GM23338 (cell line): ENCODE data around the gene FZD2. TPM values are rescaled to one million over a fixed set of nuclear protein-coding genes. Genes with fewer than 3 reads are reported as not detected.

Experiments used
- ATAC-seq: fragments of 200-7000 bp; cut with Tn5 transposase; 3 replicates; pipeline ENCODE4 v1.9.1; 2020
- DNase-seq: peaks from one replicate; pipeline ENCODE4 v3.0.0-alpha.2; 2015; ENCODE audit warnings: low spot score
- H2AFZ ChIP-seq: fragments of 200-600 bp; sonication (generic); 2 replicates; pipeline ENCODE4 v1.8.0; 2016; ENCODE audit warnings: antibody characterized with exemption, mild to moderate bottlenecking, moderate library complexity
- H3F3A ChIP-seq: fragments of 200-600 bp; sonication (generic); replicated peaks from 2 replicates; pipeline ENCODE4 v1.8.0; 2017; ENCODE audit warnings: antibody characterized with exemption, mixed run types, low read depth
- H3K27ac ChIP-seq: fragments of 200-600 bp; sonication (generic); 2 replicates; pipeline ENCODE4 v1.6.1; 2016; ENCODE audit warnings: low read depth
- H3K27me3 ChIP-seq: fragments of 200-600 bp; sonication (generic); 2 replicates; pipeline ENCODE4 v1.8.0; 2016; ENCODE audit warnings: mild to moderate bottlenecking, mixed run types, moderate library complexity; ENCODE audit not compliant: insufficient read depth
- H3K36me3 ChIP-seq: fragments of 200-600 bp; sonication (generic); 2 replicates; pipeline ENCODE4 v1.8.0; 2016; ENCODE audit warnings: mild to moderate bottlenecking; ENCODE audit not compliant: insufficient read depth
- H3K4me1 ChIP-seq: fragments of 200-600 bp; sonication (generic); 2 replicates; pipeline ENCODE4 v1.8.0; 2016; ENCODE audit warnings: mild to moderate bottlenecking, moderate library complexity; ENCODE audit not compliant: insufficient read depth
- H3K4me2 ChIP-seq: fragments of 200-600 bp; sonication (generic); 2 replicates; pipeline ENCODE4 v1.7.1; 2017; ENCODE audit warnings: mixed run types
- H3K4me3 ChIP-seq: fragments of 200-600 bp; sonication (generic); 2 replicates; pipeline ENCODE4 v1.6.1; 2016; ENCODE audit warnings: mixed run types
- H3K79me2 ChIP-seq: fragments of 200-600 bp; sonication (generic); replicated peaks from 2 replicates; pipeline ENCODE4 v1.8.0; 2017; ENCODE audit warnings: mild to moderate bottlenecking; ENCODE audit not compliant: insufficient read depth
- H3K9me2 ChIP-seq: fragments of 200-600 bp; sonication (generic); 2 replicates; pipeline ENCODE4 v1.8.0; 2017; ENCODE audit not compliant: insufficient read depth
- H4K20me1 ChIP-seq: fragments of 200-600 bp; sonication (generic); replicated peaks from 2 replicates; pipeline ENCODE4 v1.8.0; 2017; ENCODE audit warnings: mild to moderate bottlenecking; ENCODE audit not compliant: insufficient read depth
- H3K27ac Mint-ChIP-seq: 2 replicates; pipeline ENCODE4 v1.8.0; 2020; ENCODE audit warnings: inconsistent platforms, mild to moderate bottlenecking, moderate library complexity, mixed read lengths
- H3K27me3 Mint-ChIP-seq: 3 replicates; pipeline ENCODE4 v1.8.0; 2022; ENCODE audit warnings: low read depth, mild to moderate bottlenecking, moderate library complexity, mixed read lengths, inconsistent platforms; ENCODE audit not compliant: insufficient read depth, poor library complexity
- H3K36me3 Mint-ChIP-seq: 3 replicates; pipeline ENCODE4 v1.8.0; 2021; ENCODE audit warnings: low read depth, mild to moderate bottlenecking, inconsistent platforms, moderate library complexity, mixed read lengths
- H3K4me1 Mint-ChIP-seq: 3 replicates; pipeline ENCODE4 v1.8.0; 2020; ENCODE audit warnings: mild to moderate bottlenecking, inconsistent platforms, mixed read lengths
- H3K4me3 Mint-ChIP-seq: 3 replicates; pipeline ENCODE4 v1.8.0; 2021; ENCODE audit warnings: moderate library complexity, mild to moderate bottlenecking, inconsistent platforms, mixed read lengths
- H3K9me3 Mint-ChIP-seq: 3 replicates; pipeline ENCODE4 v1.8.0; 2020; ENCODE audit warnings: moderate library complexity, mild to moderate bottlenecking, inconsistent platforms, mixed read lengths
- CREB1 ChIP-seq: fragments of 250-450 bp; sonication (Bioruptor Pico); IDR thresholded peaks from 2 replicates; pipeline ENCODE4 v1.5.0; 2020; ENCODE audit warnings: low read depth, mild to moderate bottlenecking, moderate library complexity
- EZH2 ChIP-seq: fragments of 200-600 bp; sonication (generic); IDR thresholded peaks from one replicate; pipeline ENCODE4 v1.8.0; 2017; ENCODE audit warnings: antibody characterized with exemption, mild to moderate bottlenecking, low read depth; ENCODE audit not compliant: unreplicated experiment
- EZH2phosphoT487 ChIP-seq: fragments of 200-600 bp; sonication (generic); IDR thresholded peaks from one replicate; pipeline ENCODE4 v1.8.1; 2018; ENCODE audit warnings: antibody characterized with exemption; ENCODE audit not compliant: unreplicated experiment
- JUNB ChIP-seq: IDR thresholded peaks from one replicate; pipeline ENCODE4 v1.6.1; 2016; ENCODE audit warnings: antibody characterized with exemption; ENCODE audit not compliant: unreplicated experiment
- NANOG ChIP-seq: IDR thresholded peaks from 2 replicates; pipeline ENCODE4 v1.6.1; 2016; ENCODE audit warnings: antibody characterized with exemption, borderline replicate concordance
- POLR2AphosphoS5 ChIP-seq: IDR thresholded peaks from 2 replicates; pipeline ENCODE4 v1.6.1; 2016; ENCODE audit warnings: antibody characterized with exemption, low read depth
- STAT1 ChIP-seq: IDR thresholded peaks from one replicate; pipeline ENCODE4 v1.6.1; 2016; ENCODE audit warnings: antibody characterized with exemption; ENCODE audit not compliant: unreplicated experiment
- ZNF114 ChIP-seq: fragments of 250-450 bp; sonication (Bioruptor Pico); IDR thresholded peaks from 2 replicates; pipeline ENCODE4 v1.5.0; 2020; ENCODE audit warnings: mild to moderate bottlenecking, moderate library complexity
- ZNF331 ChIP-seq: fragments of 250-450 bp; sonication (Bioruptor Pico); IDR thresholded peaks from 2 replicates; pipeline ENCODE4 v1.5.0; 2020; ENCODE audit warnings: low read depth, mild to moderate bottlenecking, moderate library complexity
- polyA plus RNA-seq: library from polyadenylated mRNA; unstranded; fragments of >200 nt; fragmentation: Nextera tagmentation; extraction: Ambion mirVana; gene quantifications from 2 replicates; pipeline ENCODE4 v1.2.1, GENCODE V29; 2016
- total RNA-seq: library from RNA; depleted of rRNA; stranded (reverse); fragments of >200 nt; shearing (Covaris generic); gene quantifications from 2 replicates; pipeline ENCODE4 v1.2.3, GENCODE V29; 2014
- TF ChIP-seq, protein P1 (sequence below): IDR thresholded peaks from 2 replicates; pipeline ENCODE4 v1.6.1; 2016; ENCODE audit warnings: antibody characterized with exemption
- TF ChIP-seq, protein P2 (sequence below), 2 experiments: fragments of 200-600 bp in 1 of 2; sonication (generic) in 1 of 2; conservative IDR thresholded peaks; 2 replicates each; pipeline versions ENCODE4 v1.5.1 to v1.6.1; 2016 to 2017; ENCODE audit warnings: antibody characterized with exemption in 2 of 2, low read depth in 2 of 2, mild to moderate bottlenecking in 2 of 2, moderate library complexity in 1 of 2
- TF ChIP-seq, protein P3 (sequence below): IDR thresholded peaks from one replicate; pipeline ENCODE4 v1.6.1; 2018; ENCODE audit warnings: antibody characterized with exemption; ENCODE audit not compliant: unreplicated experiment
- TF ChIP-seq, protein P4 (sequence below): fragments of 250-450 bp; sonication (Bioruptor Pico); IDR thresholded peaks from 2 replicates; pipeline ENCODE4 v1.5.0; 2020; ENCODE audit warnings: mild to moderate bottlenecking, moderate library complexity

The FZD2 gene
- total and polyA plus RNA-seq, 2 experiments from 2014 or later, result 6.2 to 7.6 TPM

DNA sequence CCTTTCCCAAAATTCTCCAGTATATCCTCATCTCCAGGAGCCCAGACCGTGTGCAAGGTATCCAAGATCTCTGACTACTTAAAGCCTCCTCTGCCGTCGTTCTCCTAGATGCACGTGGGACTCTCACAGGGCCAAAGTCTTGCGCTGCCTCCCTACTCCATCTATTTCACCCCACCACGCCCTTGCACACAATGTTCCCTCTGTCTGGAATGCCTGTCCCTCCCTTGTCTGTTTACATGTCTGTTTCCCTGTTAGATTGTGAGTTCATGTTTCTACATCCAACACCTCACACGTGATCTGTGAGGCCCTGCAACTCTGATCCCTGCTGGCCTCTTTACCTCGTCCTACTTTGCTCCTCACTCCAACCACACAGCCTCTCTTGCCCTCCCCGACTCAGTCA, 4.9 kb upstream of the FZD2 start:
- H3K79me2 ChIP-seq, result no peaks in the 10 kb centered on the region
- H3K36me3 ChIP-seq, result no peaks in the 10 kb centered on the region
- Mint-ChIP-seq H3K36me3 (no peaks in the 10 kb centered on the region), H3K9me3 (no peaks in the 10 kb centered on the region), H3K27me3 (peaks cover 31% of the 10 kb centered on the region), H3K4me3 (no peak overlapping the region; the same call in 2 of the 3 replicates), H3K27ac (no peak overlapping the region), H3K4me1 (peaks cover 51% of the 10 kb centered on the region)
- TF ChIP-seq ZNF331 (CRISPR knock-in tag) (no peak), CREB1 (no peak), NANOG (no peak), EZH2phosphoT487 (no peak), JUNB (no peak), POLR2AphosphoS5 (no peak), ZNF114 (CRISPR knock-in tag) (no peak), STAT1 (no peak), EZH2 (no peak)
- TF ChIP-seq, protein P1, sequence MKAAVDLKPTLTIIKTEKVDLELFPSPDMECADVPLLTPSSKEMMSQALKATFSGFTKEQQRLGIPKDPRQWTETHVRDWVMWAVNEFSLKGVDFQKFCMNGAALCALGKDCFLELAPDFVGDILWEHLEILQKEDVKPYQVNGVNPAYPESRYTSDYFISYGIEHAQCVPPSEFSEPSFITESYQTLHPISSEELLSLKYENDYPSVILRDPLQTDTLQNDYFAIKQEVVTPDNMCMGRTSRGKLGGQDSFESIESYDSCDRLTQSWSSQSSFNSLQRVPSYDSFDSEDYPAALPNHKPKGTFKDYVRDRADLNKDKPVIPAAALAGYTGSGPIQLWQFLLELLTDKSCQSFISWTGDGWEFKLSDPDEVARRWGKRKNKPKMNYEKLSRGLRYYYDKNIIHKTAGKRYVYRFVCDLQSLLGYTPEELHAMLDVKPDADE, result no peak
- TF ChIP-seq, protein P2, sequence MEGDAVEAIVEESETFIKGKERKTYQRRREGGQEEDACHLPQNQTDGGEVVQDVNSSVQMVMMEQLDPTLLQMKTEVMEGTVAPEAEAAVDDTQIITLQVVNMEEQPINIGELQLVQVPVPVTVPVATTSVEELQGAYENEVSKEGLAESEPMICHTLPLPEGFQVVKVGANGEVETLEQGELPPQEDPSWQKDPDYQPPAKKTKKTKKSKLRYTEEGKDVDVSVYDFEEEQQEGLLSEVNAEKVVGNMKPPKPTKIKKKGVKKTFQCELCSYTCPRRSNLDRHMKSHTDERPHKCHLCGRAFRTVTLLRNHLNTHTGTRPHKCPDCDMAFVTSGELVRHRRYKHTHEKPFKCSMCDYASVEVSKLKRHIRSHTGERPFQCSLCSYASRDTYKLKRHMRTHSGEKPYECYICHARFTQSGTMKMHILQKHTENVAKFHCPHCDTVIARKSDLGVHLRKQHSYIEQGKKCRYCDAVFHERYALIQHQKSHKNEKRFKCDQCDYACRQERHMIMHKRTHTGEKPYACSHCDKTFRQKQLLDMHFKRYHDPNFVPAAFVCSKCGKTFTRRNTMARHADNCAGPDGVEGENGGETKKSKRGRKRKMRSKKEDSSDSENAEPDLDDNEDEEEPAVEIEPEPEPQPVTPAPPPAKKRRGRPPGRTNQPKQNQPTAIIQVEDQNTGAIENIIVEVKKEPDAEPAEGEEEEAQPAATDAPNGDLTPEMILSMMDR (conservative IDR thresholded peaks at IDR 0.05; ENCODE audit: low read depth in 2 of 2), result no peak
- TF ChIP-seq, protein P3, sequence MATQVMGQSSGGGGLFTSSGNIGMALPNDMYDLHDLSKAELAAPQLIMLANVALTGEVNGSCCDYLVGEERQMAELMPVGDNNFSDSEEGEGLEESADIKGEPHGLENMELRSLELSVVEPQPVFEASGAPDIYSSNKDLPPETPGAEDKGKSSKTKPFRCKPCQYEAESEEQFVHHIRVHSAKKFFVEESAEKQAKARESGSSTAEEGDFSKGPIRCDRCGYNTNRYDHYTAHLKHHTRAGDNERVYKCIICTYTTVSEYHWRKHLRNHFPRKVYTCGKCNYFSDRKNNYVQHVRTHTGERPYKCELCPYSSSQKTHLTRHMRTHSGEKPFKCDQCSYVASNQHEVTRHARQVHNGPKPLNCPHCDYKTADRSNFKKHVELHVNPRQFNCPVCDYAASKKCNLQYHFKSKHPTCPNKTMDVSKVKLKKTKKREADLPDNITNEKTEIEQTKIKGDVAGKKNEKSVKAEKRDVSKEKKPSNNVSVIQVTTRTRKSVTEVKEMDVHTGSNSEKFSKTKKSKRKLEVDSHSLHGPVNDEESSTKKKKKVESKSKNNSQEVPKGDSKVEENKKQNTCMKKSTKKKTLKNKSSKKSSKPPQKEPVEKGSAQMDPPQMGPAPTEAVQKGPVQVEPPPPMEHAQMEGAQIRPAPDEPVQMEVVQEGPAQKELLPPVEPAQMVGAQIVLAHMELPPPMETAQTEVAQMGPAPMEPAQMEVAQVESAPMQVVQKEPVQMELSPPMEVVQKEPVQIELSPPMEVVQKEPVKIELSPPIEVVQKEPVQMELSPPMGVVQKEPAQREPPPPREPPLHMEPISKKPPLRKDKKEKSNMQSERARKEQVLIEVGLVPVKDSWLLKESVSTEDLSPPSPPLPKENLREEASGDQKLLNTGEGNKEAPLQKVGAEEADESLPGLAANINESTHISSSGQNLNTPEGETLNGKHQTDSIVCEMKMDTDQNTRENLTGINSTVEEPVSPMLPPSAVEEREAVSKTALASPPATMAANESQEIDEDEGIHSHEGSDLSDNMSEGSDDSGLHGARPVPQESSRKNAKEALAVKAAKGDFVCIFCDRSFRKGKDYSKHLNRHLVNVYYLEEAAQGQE, result no peak
- TF ChIP-seq, protein P4, sequence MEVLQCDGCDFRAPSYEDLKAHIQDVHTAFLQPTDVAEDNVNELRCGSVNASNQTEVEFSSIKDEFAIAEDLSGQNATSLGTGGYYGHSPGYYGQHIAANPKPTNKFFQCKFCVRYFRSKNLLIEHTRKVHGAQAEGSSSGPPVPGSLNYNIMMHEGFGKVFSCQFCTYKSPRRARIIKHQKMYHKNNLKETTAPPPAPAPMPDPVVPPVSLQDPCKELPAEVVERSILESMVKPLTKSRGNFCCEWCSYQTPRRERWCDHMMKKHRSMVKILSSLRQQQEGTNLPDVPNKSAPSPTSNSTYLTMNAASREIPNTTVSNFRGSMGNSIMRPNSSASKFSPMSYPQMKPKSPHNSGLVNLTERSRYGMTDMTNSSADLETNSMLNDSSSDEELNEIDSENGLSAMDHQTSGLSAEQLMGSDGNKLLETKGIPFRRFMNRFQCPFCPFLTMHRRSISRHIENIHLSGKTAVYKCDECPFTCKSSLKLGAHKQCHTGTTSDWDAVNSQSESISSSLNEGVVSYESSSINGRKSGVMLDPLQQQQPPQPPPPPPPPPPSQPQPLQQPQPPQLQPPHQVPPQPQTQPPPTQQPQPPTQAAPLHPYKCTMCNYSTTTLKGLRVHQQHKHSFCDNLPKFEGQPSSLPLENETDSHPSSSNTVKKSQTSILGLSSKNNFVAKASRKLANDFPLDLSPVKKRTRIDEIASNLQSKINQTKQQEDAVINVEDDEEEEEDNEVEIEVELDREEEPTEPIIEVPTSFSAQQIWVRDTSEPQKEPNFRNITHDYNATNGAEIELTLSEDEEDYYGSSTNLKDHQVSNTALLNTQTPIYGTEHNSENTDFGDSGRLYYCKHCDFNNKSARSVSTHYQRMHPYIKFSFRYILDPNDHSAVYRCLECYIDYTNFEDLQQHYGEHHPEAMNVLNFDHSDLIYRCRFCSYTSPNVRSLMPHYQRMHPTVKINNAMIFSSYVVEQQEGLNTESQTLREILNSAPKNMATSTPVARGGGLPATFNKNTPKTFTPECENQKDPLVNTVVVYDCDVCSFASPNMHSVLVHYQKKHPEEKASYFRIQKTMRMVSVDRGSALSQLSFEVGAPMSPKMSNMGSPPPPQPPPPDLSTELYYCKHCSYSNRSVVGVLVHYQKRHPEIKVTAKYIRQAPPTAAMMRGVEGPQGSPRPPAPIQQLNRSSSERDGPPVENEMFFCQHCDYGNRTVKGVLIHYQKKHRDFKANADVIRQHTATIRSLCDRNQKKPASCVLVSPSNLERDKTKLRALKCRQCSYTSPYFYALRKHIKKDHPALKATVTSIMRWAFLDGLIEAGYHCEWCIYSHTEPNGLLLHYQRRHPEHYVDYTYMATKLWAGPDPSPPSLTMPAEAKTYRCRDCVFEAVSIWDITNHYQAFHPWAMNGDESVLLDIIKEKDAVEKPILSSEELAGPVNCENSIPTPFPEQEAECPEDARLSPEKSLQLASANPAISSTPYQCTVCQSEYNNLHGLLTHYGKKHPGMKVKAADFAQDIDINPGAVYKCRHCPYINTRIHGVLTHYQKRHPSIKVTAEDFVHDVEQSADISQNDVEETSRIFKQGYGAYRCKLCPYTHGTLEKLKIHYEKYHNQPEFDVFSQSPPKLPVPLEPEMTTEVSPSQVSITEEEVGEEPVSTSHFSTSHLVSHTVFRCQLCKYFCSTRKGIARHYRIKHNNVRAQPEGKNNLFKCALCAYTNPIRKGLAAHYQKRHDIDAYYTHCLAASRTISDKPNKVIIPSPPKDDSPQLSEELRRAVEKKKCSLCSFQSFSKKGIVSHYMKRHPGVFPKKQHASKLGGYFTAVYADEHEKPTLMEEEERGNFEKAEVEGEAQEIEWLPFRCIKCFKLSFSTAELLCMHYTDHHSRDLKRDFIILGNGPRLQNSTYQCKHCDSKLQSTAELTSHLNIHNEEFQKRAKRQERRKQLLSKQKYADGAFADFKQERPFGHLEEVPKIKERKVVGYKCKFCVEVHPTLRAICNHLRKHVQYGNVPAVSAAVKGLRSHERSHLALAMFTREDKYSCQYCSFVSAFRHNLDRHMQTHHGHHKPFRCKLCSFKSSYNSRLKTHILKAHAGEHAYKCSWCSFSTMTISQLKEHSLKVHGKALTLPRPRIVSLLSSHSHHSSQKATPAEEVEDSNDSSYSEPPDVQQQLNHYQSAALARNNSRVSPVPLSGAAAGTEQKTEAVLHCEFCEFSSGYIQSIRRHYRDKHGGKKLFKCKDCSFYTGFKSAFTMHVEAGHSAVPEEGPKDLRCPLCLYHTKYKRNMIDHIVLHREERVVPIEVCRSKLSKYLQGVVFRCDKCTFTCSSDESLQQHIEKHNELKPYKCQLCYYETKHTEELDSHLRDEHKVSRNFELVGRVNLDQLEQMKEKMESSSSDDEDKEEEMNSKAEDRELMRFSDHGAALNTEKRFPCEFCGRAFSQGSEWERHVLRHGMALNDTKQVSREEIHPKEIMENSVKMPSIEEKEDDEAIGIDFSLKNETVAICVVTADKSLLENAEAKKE (CRISPR knock-in tag), result no peak
- no peaks in the 10 kb centered on the region for H4K20me1 ChIP-seq
- no peaks in the 10 kb centered on the region for H3F3A ChIP-seq
- no peak for ATAC-seq
- no peak overlapping the region for H3K4me3 ChIP-seq
- peaks cover 42% of the 10 kb centered on the region for H3K4me1 ChIP-seq
- H2AFZ ChIP-seq, result no peak overlapping the region
- no peak overlapping the region for H3K4me2 ChIP-seq
- no peak overlapping the region for H3K27ac ChIP-seq
- H3K9me2 ChIP-seq, result 0 out of 2 replicates have a peak, but pooled peaks cover 4% of the 10 kb centered on the region
- peaks cover 49% of the 10 kb centered on the region for H3K27me3 ChIP-seq
- no peak for DNase-seq
